ENCODE results near the gene PCDH9. TPM values are rescaled to one million over a fixed set of nuclear protein-coding genes. Genes with fewer than 3 reads are reported as not detected.

PCDH9 gene
- total RNA-seq, 1 donor from 2014 or later: 5.1 TPM

DNA sequence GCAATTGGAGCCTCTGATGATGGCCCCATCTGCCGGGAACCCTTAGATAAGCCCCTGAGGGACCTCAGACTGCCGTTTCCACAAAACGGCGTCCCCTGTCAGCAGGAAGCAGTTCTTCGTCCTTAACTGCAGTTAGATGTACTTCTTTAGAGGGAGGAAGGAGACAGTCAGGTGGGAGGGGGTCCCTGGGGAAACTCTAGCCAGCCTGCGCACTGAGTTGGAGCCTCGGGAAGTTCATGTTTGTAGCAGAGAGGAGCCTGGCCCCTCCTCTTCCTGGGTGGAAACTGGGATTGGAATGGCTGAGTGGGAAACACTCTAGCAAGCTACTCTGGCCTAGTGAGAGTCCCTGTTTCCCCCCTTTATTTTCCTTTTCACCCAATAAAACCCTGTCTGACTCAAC lies 612.4 kb downstream of the PCDH9 start:
- ATAC-seq: no peak
- Histone ChIP-seq H3K4me3 (no peak overlapping the region), H3K27me3 (no peaks in the 10 kb centered on the region), H3K27ac (no peak overlapping the region), H3K9me3 (no peaks in the 10 kb centered on the region), H3K36me3 (no peaks in the 10 kb centered on the region), H3K4me1 (no peaks in the 10 kb centered on the region)
- TF ChIP-seq, protein P1, sequence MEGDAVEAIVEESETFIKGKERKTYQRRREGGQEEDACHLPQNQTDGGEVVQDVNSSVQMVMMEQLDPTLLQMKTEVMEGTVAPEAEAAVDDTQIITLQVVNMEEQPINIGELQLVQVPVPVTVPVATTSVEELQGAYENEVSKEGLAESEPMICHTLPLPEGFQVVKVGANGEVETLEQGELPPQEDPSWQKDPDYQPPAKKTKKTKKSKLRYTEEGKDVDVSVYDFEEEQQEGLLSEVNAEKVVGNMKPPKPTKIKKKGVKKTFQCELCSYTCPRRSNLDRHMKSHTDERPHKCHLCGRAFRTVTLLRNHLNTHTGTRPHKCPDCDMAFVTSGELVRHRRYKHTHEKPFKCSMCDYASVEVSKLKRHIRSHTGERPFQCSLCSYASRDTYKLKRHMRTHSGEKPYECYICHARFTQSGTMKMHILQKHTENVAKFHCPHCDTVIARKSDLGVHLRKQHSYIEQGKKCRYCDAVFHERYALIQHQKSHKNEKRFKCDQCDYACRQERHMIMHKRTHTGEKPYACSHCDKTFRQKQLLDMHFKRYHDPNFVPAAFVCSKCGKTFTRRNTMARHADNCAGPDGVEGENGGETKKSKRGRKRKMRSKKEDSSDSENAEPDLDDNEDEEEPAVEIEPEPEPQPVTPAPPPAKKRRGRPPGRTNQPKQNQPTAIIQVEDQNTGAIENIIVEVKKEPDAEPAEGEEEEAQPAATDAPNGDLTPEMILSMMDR (IDR thresholded peaks at IDR 0.05): no peak
- intact Hi-C loops (cut with DNase I): no loop called here
- DNase-seq: no peak

DNA sequence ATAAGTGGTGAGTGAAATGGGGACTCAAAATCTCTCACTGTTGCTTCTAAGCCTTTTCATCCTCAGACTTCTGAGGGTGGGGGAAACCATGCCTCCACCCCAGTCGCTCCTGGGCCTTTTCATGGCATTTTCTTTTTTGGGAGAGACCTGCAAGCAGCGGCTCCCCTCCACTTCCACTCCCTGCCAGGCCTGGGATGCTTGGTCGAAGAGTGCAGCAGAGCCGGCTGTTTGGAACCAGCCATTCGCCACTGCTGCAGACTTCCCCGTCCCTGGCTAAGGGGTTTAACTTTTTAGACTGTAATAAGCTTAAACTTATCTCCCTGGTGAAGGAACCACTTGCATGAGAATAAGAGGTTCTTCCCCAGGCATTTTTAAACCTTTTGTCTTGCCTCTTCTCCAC lies 617.2 kb downstream of the PCDH9 start:
- Histone ChIP-seq H3K27ac (no peak overlapping the region), H3K4me3 (no peak overlapping the region), H3K4me1 (no peaks in the 10 kb centered on the region), H3K36me3 (no peaks in the 10 kb centered on the region), H3K27me3 (no peaks in the 10 kb centered on the region), H3K9me3 (no peaks in the 10 kb centered on the region)
- DNase-seq (no peak), ATAC-seq (no peak)
- TF ChIP-seq, protein P1 (IDR thresholded peaks at IDR 0.05): no peak
- intact Hi-C loops (cut with DNase I): no loop called here

DNA sequence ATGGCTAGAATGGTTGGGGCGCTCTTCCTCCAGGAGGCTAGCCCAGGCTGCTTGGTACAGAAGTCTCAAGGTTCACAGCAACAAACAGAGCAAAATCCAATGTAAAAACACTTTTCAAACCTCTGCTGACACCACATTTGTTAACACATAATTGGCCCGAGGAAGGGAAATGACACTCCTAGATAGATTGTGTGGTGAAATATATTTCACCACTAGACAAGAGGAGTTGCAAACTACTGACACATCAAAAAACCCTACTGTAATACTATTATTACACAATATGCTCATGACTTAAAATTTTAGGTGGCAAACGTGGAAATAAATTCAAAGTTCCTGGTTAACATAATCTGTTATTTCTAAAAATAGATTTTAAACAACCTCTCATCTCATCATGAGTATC lies 643.6 kb downstream of the PCDH9 start:
- intact Hi-C loops (cut with DNase I): no loop called here

DNA sequence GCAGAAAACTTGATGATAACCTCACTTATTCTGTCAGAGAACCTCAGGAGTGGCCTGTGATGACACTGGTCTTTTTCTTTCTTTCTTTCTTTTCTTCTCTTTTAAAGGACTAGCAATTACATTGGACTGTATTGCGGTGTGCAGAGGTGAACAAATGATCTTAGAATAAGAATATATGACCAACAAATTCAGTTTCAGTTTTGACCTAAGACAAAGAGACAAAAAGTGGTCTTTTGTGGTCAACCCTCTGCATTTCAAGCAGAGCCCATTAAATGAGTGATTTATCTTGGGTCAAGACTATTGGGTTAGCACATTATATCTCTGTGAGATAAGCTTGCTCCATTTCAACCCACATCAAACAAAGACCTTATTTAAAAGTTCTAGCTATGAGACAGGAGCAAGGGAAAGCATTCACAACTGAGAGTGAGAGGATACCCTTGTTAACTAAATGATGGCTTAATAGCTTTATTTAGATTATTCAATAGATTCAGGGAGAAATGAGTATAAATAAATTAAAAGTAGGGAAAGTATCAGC lies 644.4 kb downstream of the PCDH9 start:
- TF ChIP-seq, protein P1 (IDR thresholded peaks at IDR 0.05): no peak
- no peaks in the 10 kb centered on the region for H3K27me3 ChIP-seq
- DNase-seq (no peak), ATAC-seq (no peak)
- intact Hi-C loops (cut with DNase I): no loop called here
- H3K9me3 ChIP-seq: no peaks in the 10 kb centered on the region
- no peak overlapping the region for H3K27ac ChIP-seq
- no peak overlapping the region for H3K4me3 ChIP-seq
- no peaks in the 10 kb centered on the region for H3K36me3 ChIP-seq
- H3K4me1 ChIP-seq: no peaks in the 10 kb centered on the region

More for the DNA sequence above, 643.6 kb downstream of the PCDH9 start:
- Histone ChIP-seq H3K9me3 (no peaks in the 10 kb centered on the region), H3K27ac (no peak overlapping the region), H3K27me3 (no peaks in the 10 kb centered on the region), H3K36me3 (no peaks in the 10 kb centered on the region), H3K4me3 (no peak overlapping the region), H3K4me1 (no peaks in the 10 kb centered on the region)
- no peak for ATAC-seq
- no peak for DNase-seq
- TF ChIP-seq, protein P1 (IDR thresholded peaks at IDR 0.05): no peak

DNA sequence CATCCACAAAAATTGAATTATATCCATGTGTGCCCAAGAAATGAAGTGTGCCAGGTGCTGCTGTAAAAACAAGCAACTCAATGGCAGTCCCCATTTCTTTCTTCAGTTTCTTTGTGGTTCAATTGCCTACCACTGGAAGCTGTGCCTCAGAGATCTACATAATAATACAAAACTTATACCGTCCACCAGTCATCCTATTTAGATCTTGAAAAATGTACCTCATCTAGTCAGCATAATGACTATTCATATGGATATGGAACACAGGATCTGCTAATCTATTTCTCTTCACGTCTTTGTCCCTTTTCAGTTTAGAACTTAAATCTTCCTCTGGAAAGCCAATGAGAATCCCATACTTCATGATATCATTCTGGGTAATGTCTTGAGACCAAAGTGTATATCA lies 648.5 kb downstream of the PCDH9 start:
- DNase-seq (no peak), ATAC-seq (no peak)
- Histone ChIP-seq H3K4me1 (no peaks in the 10 kb centered on the region), H3K36me3 (no peaks in the 10 kb centered on the region), H3K27ac (no peak overlapping the region), H3K27me3 (no peaks in the 10 kb centered on the region), H3K4me3 (no peak overlapping the region), H3K9me3 (no peaks in the 10 kb centered on the region)
- TF ChIP-seq, protein P1 (IDR thresholded peaks at IDR 0.05): no peak
- intact Hi-C loops (cut with DNase I): no loop called here

DNA sequence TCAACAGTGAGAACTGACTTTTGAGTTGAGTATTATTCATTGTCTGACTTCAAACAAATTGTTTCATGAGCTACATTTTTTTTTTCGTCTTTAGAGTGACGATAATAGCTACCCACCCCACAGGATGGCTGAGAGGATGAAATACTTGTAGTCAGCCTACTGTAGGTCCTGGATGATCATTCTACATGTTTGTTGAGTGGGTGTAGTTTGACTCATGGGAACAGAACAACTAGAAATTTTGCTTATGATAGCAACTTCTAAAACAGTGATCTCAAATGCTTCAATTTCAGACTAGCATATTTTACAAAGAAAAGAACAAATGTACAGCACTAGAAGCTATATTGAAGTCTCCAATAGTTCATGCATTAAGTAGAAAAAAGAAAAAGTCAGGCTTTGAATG lies 651.8 kb downstream of the PCDH9 start:
- DNase-seq (no peak), ATAC-seq (no peak)
- Histone ChIP-seq H3K9me3 (no peaks in the 10 kb centered on the region), H3K36me3 (no peaks in the 10 kb centered on the region), H3K4me3 (no peak overlapping the region), H3K27ac (no peak overlapping the region), H3K27me3 (no peaks in the 10 kb centered on the region), H3K4me1 (no peaks in the 10 kb centered on the region)
- intact Hi-C loops (cut with DNase I): no loop called here
- TF ChIP-seq, protein P1 (IDR thresholded peaks at IDR 0.05): no peak
